Lower leg skin (tissue), 3 donors: Measurements from ENCODE around the gene EIF3B.

ENCODE experiments used
- CTCF ChIP-seq, 3 donors: fragments of 450-650 bp; IDR thresholded peaks; one replicate each; pipeline ENCODE4 v1.5.1; 2016; ENCODE audit warnings: antibody characterized with exemption in 3 of 3, mild to moderate bottlenecking in 3 of 3, moderate library complexity in 2 of 3
- POLR2A ChIP-seq, 2 donors: fragments of 450-650 bp; IDR thresholded peaks; one replicate each; pipeline ENCODE4 v1.6.1; 2016 to 2017; ENCODE audit warnings: antibody characterized with exemption in 2 of 2, mild to moderate bottlenecking in 1 of 2, moderate library complexity in 1 of 2

GRCh38 chr7:2416063-2416462, 61.4 kb downstream of the EIF3B start:
- TF ChIP-seq CTCF (IDR thresholded peaks at IDR 0.05) (no peak), POLR2A (IDR thresholded peaks at IDR 0.05) (no peak)
